COR-L47 (cell line): ENCODE results near the gene TCTN1.
A peak's percentile ranks its signal among the peaks of the same experiment; 100 is the strongest.
"Not testable (repeated sequence)": the region's sequence is repeated elsewhere in the genome, so short reads cannot be mapped to it uniquely, and the experiment has no call there.

Experiments
- DNase-seq: peaks from one replicate; lab custom pipeline; 2025; lab: John Stamatoyannopoulos, UW

Gene TCTN1

GRCh38 chr12:110613771-110614684 lies at the start of gene TCTN1:
Gene TCTN1, plus strand, starts transcription at chr12:110614129. Its CDS starts 54 bp downstream, at chr12:110614183.
- peak; percentile 95 for DNase-seq

- no peak for DNase-seq
Measured at GRCh38 chr12:110564471-110564991, 49.4 kb upstream of the TCTN1 start.

GRCh38 chr12:110565894-110566871 lies 47.7 kb upstream of the TCTN1 start:
- no peak for DNase-seq

- DNase-seq: no peak
Measured at GRCh38 chr12:110566993-110567392, 46.9 kb upstream of the TCTN1 start.

GRCh38 chr12:110568752-110569151 lies 45.2 kb upstream of the TCTN1 start:
- no peak for DNase-seq

- not testable (repeated sequence) for DNase-seq
Measured at GRCh38 chr12:110569838-110570237, 44.1 kb upstream of the TCTN1 start.

- not testable (repeated sequence) for DNase-seq
Measured at GRCh38 chr12:110570798-110571197, 43.1 kb upstream of the TCTN1 start.

GRCh38 chr12:110574044-110574443 lies 39.9 kb upstream of the TCTN1 start:
- DNase-seq: no peak

- not testable (repeated sequence) for DNase-seq
Measured at GRCh38 chr12:110574717-110575230, 39.2 kb upstream of the TCTN1 start.

GRCh38 chr12:110575326-110575725 lies 38.6 kb upstream of the TCTN1 start:
- no peak for DNase-seq

- DNase-seq: no peak
Measured at GRCh38 chr12:110576504-110576903, 37.4 kb upstream of the TCTN1 start.

- no peak for DNase-seq
Measured at GRCh38 chr12:110577864-110578693, 35.9 kb upstream of the TCTN1 start.

GRCh38 chr12:110578694-110579534 lies 35.0 kb upstream of the TCTN1 start:
- DNase-seq: no peak

- DNase-seq: no peak
Measured at GRCh38 chr12:110579535-110580253, 34.2 kb upstream of the TCTN1 start.

- DNase-seq: no peak
Measured at GRCh38 chr12:110581931-110582275, 32.0 kb upstream of the TCTN1 start.

GRCh38 chr12:110582276-110583136 lies 31.4 kb upstream of the TCTN1 start:
- peak; percentile 34 for DNase-seq

GRCh38 chr12:110583137-110584059 lies 30.5 kb upstream of the TCTN1 start, which contains the start of gene PPTC7:
Gene PPTC7, minus strand, starts transcription at chr12:110583318. Its CDS starts 287 bp downstream, at chr12:110583031.
- DNase-seq: peak; percentile 94
